Activated naive CD4-positive, alpha-beta T cell treated with anti-CD3 and anti-CD28 coated beads, Interleukin-2, amount 50 U/mL, for 72 hours (primary cell): ENCODE data around the gene BCAS3. TPM values are rescaled to one million over a fixed set of nuclear protein-coding genes. Genes with fewer than 3 reads are reported as not detected.
A peak's percentile ranks its signal among the peaks of the same experiment; 100 is the strongest.

Experiments used
- ATAC-seq, 2 donors: fragments of 150-1000 bp; cut with Tn5 transposase; 2 replicates each; pipeline ENCODE4 v1.10.0; 2021; ENCODE audit warnings: mild to moderate bottlenecking in 2 of 2, moderate library complexity in 2 of 2
- DNase-seq, 2 donors: peaks; one replicate each; pipeline ENCODE4 v3.0.0; 2021 to 2022; ENCODE audit warnings: low spot score in 2 of 2
- H3K27ac Mint-ChIP-seq, 2 donors: one replicate each; pipeline ENCODE4 v1.8.0; 2022; ENCODE audit warnings: mild to moderate bottlenecking in 2 of 2, mixed read lengths in 2 of 2
- H3K36me3 Mint-ChIP-seq, 2 donors: one replicate each; pipeline ENCODE4 v1.8.0; 2022; ENCODE audit warnings: mixed read lengths in 2 of 2
- H3K9me3 Mint-ChIP-seq, 2 donors: one replicate each; pipeline ENCODE4 v1.8.0; 2022; ENCODE audit warnings: mixed read lengths in 2 of 2
- total RNA-seq, 2 donors: library from RNA; stranded (reverse); gene quantifications; one replicate each; pipeline ENCODE4 v1.2.3, GENCODE V29; 2022

BCAS3 gene
- total RNA-seq, 2 donors from 2014 or later, result 10.5 to 24.4 TPM

DNA sequence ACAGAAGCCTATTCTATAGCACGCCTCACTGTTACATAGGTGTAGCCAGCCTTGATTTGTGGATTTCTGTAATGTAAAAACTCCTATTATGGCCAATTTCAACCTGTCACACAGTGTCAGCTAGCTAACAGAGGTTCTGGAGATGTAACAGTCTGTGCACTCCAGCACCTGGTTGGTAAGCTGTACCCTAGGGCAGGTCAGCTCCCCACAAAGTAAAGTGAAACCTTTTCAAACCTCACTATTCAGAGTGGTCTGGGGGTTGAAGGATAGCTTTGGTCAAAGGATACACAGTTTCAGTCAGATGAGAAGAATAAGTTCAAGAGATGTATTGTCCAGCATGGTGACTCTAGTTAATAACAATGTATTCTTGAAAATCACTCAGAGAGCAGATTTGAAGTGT lies 693.5 kb downstream of the BCAS3 start:
- no peaks in the 10 kb centered on the region for H3K9me3 Mint-ChIP-seq
- no peak overlapping the region for H3K27ac Mint-ChIP-seq
- no peaks in the 10 kb centered on the region for H3K36me3 Mint-ChIP-seq
- no peak for DNase-seq
- no peak for ATAC-seq

DNA sequence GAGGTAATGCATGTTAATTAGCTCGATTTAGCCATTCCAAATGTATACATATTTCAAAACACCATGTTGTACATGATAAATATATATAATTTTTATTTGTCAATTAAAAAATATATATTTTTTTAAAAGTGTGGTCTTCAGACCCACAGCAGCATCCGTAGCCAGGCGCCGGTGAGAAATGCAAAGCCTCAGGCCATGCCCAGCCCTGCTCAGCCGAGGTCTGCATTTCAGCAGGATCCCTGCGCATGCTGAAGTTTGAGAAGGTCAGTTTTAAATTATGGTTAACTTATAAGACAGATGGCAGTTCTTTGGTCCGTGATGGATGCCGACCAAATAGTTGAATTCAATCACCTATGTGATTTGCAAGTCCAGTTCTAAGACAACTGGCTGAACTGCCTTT lies 694.0 kb downstream of the BCAS3 start:
- ATAC-seq (no peak), DNase-seq (no peak)
- no peak overlapping the region for H3K27ac Mint-ChIP-seq
- no peaks in the 10 kb centered on the region for H3K36me3 Mint-ChIP-seq
- no peaks in the 10 kb centered on the region for H3K9me3 Mint-ChIP-seq

DNA sequence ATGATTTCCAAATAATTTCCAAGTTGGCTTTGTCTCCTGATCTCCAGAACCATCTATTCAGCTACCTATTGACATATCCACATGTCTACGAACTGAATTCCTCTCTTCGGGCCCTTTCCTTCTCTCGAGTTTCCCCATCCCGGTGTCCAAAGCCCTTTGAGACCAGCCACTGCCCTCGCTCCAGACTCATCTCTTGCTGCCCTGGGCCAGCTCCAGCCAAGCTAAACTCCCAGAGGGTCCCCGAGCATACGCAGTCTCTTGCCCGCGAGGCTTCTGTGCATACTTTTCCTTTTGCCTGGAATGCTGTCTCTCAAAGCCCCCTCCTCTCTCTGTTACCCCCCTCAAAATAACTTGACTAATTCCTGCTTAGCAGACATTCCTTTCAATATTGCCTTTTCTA lies 694.8 kb downstream of the BCAS3 start:
- no peaks in the 10 kb centered on the region for H3K36me3 Mint-ChIP-seq
- H3K9me3 Mint-ChIP-seq, result no peaks in the 10 kb centered on the region
- ATAC-seq (no peak), DNase-seq (no peak)
- no peak overlapping the region for H3K27ac Mint-ChIP-seq

DNA sequence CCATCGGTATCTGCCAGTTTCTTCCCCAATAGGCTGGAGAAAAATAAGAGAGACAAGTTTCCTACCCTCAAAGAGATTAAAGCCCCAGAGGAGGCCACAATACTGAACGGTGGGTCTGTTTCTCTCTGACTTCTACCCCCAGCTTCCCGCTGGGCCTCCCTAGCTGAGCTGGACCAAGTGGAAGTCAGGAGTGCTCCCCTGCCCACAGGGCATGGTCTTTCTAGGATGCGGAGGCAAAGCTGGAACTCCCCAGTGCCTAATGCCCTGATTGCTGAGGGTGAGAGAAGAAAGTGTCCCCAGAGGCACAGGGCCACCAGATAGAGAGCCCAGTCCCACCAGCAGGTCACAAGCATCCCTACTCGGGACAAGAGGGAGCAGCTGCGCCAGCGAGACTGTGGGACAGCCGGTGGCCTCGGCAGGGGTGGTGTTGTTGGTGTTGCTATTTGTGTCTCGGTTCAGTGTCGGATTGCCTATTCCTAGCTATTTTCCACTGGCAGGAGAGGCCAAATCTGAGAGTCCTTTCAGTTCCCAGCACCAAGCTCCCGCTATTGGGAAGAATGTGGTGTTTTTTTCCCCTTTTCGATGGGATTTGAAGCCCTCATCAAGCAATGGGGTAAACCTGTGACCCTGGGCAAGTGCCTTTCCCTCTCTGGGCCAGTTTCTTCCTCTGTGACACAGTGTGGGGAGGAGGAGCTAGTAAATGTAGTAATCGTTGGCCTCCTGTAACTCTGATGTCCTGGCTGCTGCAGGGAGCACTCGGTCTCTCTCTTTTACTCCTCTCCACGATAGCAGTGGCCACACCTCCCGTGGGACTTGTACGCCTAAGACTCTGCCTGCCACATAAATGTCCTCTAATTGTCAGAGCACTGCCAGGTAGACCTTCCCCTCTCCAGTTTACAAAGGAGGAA lies 699.5 kb downstream of the BCAS3 start:
- no peak for DNase-seq
- Mint-ChIP-seq H3K36me3 (no peaks in the 10 kb centered on the region), H3K27ac (no peak overlapping the region), H3K9me3 (no peaks in the 10 kb centered on the region)
- ATAC-seq, result no peak

DNA sequence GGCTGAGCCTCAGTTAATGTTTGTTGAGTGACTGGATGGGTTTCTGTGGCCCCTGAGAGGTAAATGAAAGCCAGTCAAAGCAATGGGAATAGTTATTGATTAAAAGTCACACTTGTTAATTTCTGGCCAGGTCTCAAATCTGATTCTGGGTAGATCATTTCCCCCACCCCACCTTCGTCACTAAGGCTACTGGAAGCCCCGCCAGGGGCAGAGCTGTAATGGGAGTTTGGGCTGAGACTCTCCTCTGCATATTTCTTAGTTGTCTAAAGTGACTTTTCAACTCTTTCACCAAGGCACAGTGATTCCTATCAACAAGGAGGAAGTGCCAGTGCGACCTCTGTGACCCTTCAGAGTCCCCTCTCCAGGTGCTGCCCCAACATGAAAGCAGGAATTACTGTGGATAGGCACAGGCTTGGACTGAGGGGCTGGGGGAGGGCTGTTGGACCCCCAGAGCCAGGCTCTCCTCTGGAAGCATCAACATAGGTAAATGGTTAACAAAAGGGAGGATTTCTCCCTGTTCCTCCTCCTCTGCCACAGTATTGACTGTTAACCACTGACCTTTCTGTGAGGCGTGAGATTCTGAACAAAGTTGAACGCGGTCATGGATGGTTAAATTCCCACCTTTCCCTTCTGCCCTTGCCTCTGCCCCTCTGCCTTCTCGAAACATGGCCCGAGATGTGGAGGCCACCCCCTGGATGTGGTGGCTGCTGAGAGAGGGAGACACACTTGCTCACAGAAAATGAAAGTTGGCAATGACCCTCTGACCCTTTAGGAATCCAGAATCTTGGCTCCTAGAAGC lies 701.2 kb downstream of the BCAS3 start:
- no peak for ATAC-seq

DNA sequence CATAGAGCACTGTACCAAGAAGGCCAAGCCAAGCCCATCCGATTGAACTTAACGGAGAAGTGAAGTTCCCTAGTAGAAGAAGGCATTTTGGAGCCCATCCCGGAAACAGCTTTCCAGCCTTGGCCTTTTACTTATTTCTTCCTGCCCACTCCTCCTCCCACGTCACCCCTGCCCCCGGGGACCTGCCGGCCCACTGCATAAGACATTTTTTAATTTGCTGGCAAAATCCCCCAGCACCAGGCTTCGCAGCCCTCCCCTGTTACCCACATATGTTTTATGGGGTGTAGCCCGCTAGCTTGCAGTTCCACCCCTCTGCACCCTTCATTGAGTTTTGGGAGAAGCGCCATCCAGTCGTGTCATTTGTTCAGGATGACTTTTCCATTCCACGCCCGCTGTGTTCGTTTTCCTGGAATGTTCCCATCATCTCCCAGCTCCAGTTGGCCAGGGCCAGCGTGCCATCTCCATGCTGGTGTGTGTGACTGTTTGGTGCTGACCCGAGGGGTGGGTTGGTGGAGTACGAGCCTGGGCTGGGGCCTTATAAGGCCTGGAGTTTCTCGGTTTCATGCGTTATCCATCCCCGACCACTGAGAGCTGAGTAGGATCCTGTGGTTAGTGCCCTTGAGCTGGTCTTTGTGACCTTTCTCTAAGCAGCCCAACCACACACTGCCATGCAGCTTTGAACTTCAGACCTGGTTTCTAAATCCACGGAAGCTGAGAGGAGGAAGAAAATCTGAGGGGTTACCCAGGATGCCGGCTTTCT lies 702.0 kb downstream of the BCAS3 start:
- DNase-seq (no peak), ATAC-seq (peak in 1 of 2 donors; percentile 18)
- no peaks in the 10 kb centered on the region for H3K9me3 Mint-ChIP-seq
- no peak overlapping the region for H3K27ac Mint-ChIP-seq
- no peaks in the 10 kb centered on the region for H3K36me3 Mint-ChIP-seq

More for the DNA sequence above, 701.2 kb downstream of the BCAS3 start:
- Mint-ChIP-seq H3K36me3 (no peaks in the 10 kb centered on the region), H3K9me3 (no peaks in the 10 kb centered on the region), H3K27ac (no peak overlapping the region)
- no peak for DNase-seq

DNA sequence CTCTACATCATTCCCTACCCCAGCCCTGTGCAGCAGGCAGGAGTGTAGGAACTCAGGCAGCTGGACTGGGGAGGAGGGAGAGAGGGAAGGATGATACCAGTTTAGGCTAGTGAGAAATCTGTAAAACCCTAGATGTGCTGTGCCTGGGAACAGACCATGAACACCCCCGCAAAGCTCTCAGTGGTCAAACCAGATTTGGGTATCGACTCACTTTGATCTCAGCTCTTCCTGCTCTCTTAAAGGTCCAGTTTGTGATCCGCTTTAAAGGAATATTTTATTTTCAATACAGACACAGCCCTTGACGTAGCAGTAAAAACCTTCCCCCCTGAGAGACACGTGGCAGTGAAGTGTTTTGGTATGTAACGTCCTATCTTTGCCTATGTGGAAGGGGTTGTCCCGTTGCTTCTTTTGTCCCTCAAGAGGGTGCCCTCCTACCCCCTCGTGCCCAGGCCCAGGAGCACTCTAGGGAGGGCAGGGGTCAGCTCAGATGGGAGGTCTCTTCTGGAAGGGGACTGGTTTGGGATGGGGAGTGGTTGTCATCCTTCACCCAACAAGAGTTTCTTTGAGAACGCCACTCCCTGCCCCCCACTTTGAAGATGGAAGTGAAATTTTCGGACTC lies 702.7 kb downstream of the BCAS3 start:
- Mint-ChIP-seq H3K36me3 (no peaks in the 10 kb centered on the region), H3K9me3 (no peaks in the 10 kb centered on the region), H3K27ac (no peak overlapping the region)
- ATAC-seq (no peak), DNase-seq (no peak)

DNA sequence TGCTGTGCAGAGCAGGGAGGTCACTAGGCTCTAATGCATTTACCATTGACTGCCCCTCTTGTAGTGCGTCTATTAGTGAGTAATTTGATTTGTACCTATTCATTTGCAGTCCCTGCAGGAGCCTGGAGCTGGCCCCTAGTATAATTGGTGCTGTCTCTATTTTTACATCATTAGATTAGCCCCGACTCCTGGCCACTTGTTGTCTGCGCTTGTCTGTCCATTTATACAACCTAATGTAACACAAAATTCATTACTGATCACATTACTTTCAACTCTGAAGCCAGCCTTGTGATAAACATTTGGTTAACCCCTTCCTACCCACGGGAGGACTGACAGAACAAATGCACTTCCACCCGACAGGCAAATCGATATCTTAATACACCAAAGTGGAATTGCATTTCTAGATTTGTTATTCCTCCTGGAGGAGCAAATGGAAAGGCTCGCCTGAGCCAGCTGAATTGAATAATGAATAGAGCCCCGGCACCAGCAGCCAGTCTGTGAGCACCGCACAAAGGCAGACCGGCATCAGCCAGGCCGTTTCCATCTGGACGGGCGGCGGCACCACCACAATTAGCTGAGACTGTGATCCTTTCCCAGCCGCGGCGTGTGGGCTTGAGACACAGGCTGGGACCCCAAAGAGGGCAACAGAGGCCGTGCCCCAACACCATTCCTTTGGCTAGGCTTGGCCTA lies 703.3 kb downstream of the BCAS3 start:
- DNase-seq (no peak), ATAC-seq (no peak)
- H3K36me3 Mint-ChIP-seq, result no peaks in the 10 kb centered on the region
- no peaks in the 10 kb centered on the region for H3K9me3 Mint-ChIP-seq
- no peak overlapping the region for H3K27ac Mint-ChIP-seq

DNA sequence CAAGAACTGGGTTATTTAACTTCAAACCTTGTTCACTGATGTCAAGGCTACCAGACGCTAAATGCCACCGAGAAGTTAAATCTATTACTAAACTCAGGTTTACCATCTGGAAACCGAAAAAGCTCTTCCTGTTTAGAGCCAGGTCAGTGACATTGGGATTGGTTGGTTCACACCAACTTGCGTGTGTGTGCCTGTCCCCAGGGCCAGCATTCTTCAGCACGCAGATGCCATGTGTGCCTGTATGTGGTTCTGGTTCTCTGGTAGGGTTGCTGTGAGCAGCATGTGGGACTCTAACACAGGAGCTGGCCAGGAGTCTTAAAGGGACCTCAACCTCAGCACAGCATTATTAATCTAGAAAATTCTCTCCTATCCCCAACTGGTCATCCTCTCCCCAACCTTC lies 703.9 kb downstream of the BCAS3 start:
- H3K27ac Mint-ChIP-seq, result peak overlapping the region in 1 of 2 donors; percentile 22
- H3K36me3 Mint-ChIP-seq, result no peaks in the 10 kb centered on the region
- ATAC-seq (no peak), DNase-seq (no peak)
- H3K9me3 Mint-ChIP-seq, result no peaks in the 10 kb centered on the region

DNA sequence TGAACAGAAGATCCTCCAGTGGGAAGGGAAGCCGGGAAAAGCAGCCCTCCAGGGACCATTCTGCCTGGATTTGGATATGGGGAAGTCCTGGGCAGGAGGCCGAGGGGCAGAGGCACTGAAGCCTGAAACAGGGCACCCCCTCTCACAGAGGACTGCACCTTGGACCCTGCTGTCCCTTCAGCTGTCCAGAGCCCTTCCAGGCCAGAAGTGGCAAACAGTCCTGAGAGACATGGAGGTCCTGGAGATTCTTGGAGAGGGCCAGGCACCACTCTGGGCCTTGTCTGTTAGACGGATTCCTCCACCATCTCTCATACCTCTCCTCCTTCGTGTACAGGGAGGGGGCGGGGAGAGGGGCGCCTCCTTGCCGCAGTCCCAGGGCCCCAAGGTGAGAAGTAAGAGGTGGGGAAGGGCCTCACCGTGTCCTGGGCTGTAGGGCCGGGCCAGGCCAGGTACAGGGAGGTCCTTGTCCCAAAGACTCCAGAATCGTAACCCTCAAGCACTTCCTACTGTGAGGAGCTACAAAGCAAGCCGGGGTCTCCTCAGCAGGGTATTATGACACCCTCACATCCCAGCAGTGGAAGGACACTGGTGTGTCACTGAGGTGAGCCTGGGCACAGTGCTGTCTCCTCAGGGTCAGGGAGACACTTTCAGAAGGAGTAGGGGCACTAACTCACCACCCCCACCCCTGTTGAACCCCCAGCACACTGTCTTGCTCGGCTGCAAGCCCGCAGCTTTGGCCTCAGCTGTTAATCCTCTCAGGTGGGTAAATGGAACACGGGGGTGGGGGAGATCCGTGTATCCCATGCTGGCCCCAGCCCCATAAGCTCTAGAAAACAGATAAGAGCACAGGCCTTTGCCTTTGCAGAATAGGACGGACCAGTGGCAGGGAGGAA lies 705.4 kb downstream of the BCAS3 start:
- Mint-ChIP-seq H3K9me3 (no peaks in the 10 kb centered on the region), H3K27ac (no peak overlapping the region), H3K36me3 (no peaks in the 10 kb centered on the region)
- ATAC-seq, result no peak
- no peak for DNase-seq

DNA sequence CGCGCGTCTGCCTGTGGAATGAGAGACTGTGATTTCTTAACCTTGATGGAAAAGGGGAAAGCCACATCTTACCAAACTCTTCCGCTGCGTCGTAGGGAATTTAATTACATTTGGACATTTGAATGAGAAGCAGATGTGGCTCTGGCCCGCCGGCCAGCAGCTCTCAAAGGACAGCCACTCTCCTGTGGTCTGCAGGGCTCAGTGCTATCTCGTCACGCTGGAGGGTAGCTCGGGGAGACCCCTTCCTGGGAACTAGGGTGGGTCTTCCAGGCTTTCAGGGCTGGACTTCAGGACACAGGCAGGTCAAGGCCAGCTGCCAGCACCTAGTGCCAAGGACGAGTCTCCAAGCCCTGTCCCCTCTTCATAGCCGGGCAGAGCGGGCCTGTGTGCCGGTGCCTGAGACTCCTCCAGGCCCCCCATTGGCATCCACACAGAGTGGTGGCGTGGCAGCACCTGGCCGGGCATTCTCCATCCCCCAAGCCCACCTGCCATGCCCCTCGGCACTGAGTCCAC lies 706.1 kb downstream of the BCAS3 start:
- DNase-seq, result no peak
- no peak for ATAC-seq
- no peak overlapping the region for H3K27ac Mint-ChIP-seq
- H3K9me3 Mint-ChIP-seq, result no peaks in the 10 kb centered on the region
- no peaks in the 10 kb centered on the region for H3K36me3 Mint-ChIP-seq

DNA sequence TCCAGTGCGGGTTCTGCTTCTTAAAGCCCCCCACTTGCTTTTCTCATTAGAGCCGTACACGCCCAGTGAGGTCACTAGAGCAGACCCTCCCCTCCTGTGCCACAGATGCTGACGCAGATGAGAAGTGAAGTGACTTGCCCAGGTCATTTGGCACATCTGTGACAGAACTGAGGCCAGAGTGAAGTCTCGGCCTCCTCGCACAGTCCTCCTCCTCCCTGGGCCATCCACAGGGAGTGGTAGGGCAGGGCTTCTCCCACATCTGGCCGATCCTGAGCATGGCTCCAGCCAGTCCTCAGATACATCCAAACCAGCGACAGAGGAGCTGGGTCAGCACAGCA lies 706.7 kb downstream of the BCAS3 start:
- ATAC-seq, result no peak
- H3K27ac Mint-ChIP-seq, result no peak overlapping the region
- no peaks in the 10 kb centered on the region for H3K9me3 Mint-ChIP-seq
- DNase-seq, result no peak
- no peaks in the 10 kb centered on the region for H3K36me3 Mint-ChIP-seq

DNA sequence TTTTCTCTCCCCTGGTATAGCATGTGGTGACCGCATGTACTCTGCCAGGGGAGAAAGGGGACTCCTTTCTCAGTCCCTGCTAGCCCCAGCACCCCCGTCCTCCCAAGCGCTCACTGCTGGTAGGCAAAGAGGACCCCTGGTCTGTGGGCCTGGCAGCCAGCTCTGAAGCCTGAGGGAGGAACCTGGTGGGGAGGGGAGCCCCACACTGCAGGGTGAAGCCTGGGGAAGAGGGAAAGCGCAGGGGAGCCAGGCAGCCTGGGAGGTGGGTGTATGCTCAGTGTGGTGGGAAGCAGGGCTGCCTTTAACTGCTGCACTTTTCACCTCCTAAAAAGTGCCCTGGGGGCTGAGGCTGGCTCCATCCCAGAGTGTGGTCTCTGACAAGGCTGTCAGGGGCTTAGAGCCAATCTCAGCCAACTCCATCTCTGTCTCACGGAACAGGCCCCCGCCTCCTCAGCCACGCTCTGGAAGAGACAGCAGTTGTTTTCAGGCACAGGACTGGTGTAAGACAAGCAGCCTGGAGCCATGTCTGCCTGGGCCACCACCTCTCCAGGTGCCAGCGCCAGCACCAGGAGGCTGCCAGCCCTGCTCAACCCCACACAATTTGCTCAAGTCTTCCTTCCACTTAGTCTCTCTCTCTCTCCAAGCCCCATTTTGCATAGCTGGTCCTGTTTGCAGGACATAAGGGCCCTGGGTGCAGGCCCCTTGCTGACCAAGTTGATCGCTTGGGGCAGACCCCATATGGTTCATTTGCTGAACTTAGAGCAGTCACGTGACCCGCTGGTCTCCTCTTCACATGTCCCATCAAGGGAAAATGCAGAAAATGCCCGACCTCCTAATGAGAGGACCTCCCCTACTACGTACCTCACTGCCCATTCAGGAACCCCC lies 707.3 kb downstream of the BCAS3 start:
- Mint-ChIP-seq H3K36me3 (no peaks in the 10 kb centered on the region), H3K27ac (no peak overlapping the region)
- no peak for ATAC-seq

DNA sequence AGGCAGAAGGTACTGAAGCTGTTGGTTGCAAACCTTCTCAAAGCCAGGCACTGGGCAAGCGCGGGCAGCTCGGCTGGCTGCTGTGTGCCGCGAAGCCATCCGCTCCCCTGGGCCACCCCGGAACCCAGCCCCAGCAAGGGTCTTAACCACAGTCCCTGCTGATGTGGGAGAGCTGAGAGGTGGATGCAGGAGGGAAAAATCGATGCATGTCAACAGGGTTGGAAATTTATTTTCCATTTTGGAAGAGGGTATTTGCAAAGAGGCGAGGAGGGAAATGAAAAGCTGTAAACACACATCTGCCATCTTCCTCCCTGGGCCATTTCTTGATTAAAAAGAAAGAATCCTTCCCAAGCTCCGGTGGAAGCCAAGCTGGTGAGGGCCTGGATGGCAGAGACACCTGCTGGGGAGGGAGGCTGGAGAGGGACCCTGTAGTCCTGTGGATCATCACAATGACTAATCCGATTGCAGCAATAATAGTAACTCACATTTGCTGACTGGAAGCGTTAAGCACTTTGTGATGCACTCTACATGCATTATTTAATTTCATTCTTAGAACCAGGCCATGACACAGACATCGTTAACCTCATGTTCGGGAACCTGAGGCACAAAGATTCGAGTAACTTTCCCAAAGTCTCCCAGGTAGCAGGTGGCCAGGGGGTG lies 708.1 kb downstream of the BCAS3 start:
- Mint-ChIP-seq H3K27ac (peak overlapping the region in 1 of 2 donors; percentile 44), H3K9me3 (no peaks in the 10 kb centered on the region), H3K36me3 (no peaks in the 10 kb centered on the region)
- DNase-seq, result no peak
- ATAC-seq, result no peak

More for the DNA sequence above, 707.3 kb downstream of the BCAS3 start:
- no peaks in the 10 kb centered on the region for H3K9me3 Mint-ChIP-seq
- no peak for DNase-seq
